GM10266 (cell line): ENCODE measurements around the gene ACY1.

ENCODE experiments used
- DNase-seq: peaks from one replicate; pipeline ENCODE4 v3.0.0; 2012; ENCODE audit errors: extremely low spot score
- CTCF ChIP-seq: IDR thresholded peaks from 2 replicates; pipeline ENCODE4 v1.5.1; 2012; ENCODE audit warnings: mild to moderate bottlenecking, low read depth; ENCODE audit not compliant: control insufficient read depth, insufficient read depth; ENCODE audit errors: missing control alignments

ACY1 gene

DNA sequence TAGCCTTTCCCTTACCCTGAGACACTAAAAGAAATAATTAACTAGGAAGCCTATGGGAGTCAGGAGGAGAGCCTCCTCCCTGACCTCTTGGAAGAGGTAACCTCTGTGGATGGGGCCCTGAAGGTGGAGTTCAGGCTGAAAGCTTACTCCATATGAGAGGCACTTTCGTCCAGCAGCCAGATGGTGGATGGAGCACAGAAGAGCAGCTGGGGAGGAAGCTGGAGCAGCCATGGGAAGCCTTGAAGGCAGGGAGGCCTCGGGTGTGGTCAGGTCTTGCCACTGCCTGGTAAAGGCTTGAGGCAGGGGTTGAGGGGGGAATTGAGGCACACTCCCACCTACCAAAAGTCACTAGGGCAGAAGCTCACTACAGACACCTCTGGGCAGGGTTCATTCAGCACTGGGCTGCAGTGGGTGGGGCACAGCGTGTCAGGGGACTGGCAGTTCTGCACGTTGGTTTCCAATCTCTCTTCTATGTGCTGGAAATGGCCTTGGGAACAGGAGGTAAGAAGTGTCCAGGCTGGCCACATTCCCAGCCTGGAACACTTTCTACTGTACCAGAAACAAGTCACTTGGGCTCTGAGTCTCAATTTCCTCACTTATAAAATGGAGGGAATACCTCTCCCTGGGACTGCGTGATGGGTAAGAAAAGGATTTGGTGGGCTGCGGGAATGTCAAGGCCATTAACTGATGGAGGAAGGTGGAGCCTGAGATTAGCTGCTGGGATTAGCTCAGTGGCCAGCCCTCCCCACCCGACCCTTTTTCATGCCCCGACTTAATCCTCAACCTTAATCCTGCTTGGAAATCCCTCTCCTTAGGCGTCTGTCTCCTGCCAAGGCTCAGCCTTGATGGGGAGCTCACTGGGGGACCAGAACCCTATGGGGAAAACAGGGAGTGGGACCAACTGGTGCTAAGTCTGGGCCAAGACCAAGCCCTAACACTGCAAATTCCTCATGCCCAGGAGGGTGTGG is 21.4 kb upstream of the ACY1 start:
- no peak for TF ChIP-seq CTCF
- DNase-seq = no peak

DNA sequence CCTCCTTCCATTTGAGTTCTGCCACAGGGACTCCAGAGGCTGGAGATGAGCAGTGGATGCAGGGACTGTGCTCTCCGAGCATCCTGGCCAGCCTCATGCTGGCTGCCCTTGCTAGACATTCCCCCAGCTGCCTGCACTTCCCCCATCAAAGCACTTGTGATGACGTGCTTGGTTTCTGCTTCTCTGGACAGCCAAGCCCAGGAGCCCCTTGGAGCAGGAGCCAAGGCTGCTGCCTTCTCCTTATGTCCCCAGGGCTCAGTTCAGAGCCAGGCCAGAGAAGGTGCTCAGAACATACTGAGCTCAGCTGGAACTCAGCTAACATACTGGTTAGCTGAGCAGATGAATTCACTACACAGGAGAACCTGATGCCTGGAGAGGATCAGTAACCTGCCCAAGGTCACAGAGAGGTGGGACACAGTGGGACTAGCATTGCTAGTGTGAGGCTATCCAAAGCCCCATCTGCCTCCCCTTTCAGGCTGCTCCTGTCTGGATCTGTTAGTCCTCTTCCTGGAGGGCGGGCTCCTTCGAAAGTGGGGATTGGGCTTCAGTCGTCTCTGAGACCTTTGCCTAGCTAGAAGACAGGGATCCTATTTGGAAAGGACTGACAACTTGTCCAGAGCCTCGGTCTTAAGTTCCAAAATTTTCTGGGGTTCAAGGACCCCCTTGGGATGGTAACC is 20.3 kb upstream of the ACY1 start:
- no peak for DNase-seq
- TF ChIP-seq CTCF = no peak

GRCh38 chr3:51963951-51964451 is 19.3 kb upstream of the ACY1 start:
- DNase-seq = no peak
- no peak for TF ChIP-seq CTCF

GRCh38 chr3:51964521-51964920 is 18.8 kb upstream of the ACY1 start:
- no peak for TF ChIP-seq CTCF
- DNase-seq = no peak

DNA sequence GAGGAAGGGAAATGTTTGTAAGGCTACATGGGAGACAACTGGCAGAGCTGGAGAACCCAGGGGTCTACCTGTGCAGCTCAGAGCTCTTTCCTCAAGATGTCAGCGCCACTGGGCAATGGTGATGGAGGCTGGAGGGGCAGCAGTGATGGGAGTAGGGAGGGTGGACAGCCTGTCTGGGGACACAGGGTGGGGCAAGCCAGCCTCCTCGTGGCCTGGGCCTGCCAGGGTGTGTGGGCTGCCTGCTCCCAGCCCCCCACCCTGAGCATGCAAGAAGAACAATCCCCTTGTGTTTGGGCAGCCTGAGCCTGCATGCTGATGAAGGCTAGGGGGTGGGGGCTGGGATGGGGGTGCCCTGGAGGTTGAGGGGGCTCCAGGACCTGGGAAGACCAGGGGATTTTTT is 17.3 kb upstream of the ACY1 start:
- no peak for TF ChIP-seq CTCF
- no peak for DNase-seq

GRCh38 chr3:51966486-51966885 is 16.8 kb upstream of the ACY1 start:
- TF ChIP-seq CTCF = no peak
- DNase-seq = no peak

- TF ChIP-seq CTCF = no peak
- DNase-seq = no peak
Observed at GRCh38 chr3:51966922-51967383, 16.4 kb upstream of the ACY1 start.
